GM10847 (cell line): ENCODE results near the gene INA.
"Not testable (repeated sequence)": the region's sequence is repeated elsewhere in the genome, so short reads cannot be mapped to it uniquely, and the experiment has no call there.

Experiments
- POLR2A ChIP-seq: IDR thresholded peaks from 2 replicates; pipeline ENCODE4 v1.6.1; 2011; ENCODE audit not compliant: insufficient read length; ENCODE audit errors: extremely low read depth

INA gene

DNA sequence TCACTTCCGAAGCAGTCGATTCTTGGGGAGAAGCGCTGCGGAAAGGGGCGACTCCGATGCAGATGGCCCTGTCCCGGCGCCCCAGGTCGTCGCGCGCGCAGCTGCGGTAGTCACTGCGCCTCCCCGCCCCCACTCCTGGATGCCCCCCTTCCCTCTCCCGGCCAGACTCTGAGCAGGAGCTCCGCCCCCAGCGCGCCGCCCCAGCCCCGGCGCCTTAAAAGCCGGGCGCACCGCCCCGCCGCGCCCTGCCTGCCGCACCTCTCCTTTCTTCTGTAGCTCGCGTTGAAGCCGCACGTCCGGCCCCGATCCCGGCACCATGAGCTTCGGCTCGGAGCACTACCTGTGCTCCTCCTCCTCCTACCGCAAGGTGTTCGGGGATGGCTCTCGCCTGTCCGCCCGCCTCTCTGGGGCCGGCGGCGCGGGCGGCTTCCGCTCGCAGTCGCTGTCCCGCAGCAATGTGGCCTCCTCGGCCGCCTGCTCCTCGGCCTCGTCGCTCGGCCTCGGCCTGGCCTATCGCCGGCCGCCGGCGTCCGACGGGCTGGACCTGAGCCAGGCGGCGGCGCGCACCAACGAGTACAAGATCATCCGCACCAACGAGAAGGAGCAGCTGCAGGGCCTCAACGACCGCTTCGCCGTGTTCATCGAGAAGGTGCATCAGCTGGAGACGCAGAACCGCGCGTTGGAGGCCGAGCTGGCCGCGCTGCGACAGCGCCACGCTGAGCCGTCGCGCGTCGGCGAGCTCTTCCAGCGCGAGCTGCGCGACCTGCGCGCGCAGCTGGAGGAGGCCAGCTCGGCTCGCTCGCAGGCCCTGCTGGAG lies at the start of gene INA:
INA (plus strand) TSS at position 243 of the 817 bp plus-strand sequence; CDS start at position 317, 74 bp downstream.
- no peak for TF ChIP-seq POLR2A

GRCh38 chr10:103227416-103227815 lies 49.5 kb upstream of the INA start:
- TF ChIP-seq POLR2A: no peak

- no peak for TF ChIP-seq POLR2A
Observed at GRCh38 chr10:103231047-103231551, 45.8 kb upstream of the INA start.

DNA sequence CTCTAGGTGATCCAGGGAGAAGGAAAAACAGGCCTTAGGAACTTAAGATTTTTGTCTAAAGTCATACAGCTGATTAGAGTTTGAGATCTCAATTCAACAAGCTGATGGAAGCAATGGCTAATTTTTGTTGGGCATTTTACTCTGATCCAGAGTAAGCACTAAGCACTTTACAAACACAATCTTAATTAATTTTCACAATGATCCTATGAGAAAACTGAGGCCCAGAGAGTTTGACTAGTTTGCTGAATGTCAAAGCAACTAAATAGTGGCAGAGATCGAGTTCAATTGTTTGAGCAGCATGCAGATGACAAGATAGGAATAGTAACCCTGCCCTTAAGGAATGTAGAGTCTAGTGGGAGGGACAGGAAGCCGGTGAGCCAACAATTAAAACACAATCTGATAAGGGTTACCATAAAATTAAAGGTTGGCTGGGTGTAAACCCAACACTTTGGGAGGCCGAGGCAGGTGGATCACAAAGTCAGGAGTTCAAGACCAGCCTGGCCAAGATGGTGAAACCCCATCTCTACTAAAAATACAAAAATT lies 44.7 kb upstream of the INA start:
- no peak for TF ChIP-seq POLR2A

DNA sequence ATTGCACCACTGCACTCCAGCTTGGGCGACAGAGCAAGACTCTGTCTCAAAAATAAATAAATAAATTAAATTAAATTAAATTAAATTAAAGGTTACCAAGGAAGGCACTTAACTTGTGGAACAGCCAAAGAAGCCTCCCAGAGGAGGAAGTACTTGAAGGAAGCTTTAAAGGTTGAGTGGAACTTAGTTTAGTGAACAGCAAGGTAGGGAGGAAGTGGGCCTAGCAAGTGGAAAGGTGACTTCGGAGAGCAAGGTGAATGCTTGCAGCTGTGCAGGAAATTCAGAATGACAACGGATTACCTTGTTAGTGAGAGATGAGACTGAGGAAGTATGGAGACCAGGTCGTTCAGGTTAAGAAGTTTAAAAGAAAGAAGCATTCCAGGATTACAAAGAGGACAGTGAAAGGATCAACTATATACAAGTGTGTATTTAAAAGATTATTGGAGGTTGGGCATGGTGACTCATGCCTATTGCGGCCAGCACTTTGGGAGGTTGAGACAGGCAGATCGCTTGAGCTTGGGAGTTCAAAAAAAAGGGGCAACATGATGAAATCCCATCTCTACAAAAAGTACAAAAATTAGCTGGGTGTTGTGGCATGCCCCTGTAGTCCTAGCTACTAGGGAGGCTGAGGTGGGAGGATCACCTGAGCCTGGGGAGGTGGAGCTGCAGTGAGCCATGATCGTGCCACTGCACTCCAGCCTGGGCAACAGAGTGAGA lies 44.0 kb upstream of the INA start:
- no peak for TF ChIP-seq POLR2A

GRCh38 chr10:103235775-103236174 lies 41.2 kb upstream of the INA start:
- no peak for TF ChIP-seq POLR2A

- TF ChIP-seq POLR2A: no peak
Observed at GRCh38 chr10:103238506-103239252, 38.3 kb upstream of the INA start.

DNA sequence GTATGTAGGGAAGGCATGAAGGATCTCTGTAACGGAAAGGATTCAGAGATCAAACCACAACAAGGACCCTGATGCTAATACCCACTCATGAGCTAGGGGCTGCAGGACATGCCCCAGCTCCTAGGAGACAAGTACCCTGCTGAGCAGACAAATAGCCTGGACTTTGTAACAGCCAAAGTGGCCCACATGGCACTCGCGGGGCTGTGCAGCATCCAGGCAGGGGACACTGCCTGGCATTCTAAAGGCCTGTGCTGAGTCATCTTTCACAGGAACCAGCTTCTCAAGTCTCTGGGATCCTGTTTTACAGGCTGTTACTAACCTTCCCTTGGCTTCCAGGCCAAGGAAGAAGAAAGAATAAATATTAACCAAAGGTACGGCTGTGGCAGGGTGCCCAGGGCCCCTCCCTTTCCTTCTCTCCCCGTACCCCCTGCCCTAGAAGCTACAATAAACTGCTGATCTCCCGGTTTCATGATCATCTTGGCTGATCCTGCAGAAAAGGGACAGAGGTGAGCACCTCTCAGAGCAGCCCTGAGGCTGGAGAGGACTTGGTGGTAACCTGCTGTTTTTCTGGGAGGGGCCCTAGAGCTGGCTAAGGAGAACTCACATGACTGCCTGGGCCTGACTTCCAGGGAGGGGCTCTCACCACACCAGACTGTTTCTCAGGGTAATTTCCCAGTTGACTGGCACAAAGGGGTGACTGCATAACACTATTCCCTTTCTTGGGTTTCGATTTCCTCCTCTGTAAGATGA lies 35.5 kb upstream of the INA start:
- TF ChIP-seq POLR2A: no peak

- TF ChIP-seq POLR2A: no peak
Observed at GRCh38 chr10:103244666-103245271, 32.2 kb upstream of the INA start.

GRCh38 chr10:103245587-103245986 lies 31.4 kb upstream of the INA start, which contains the start of gene RPEL1:
Gene RPEL1, plus strand, starts transcription at chr10:103245887. Its CDS starts 110 bp downstream, at chr10:103245997.
- not testable (repeated sequence) for TF ChIP-seq POLR2A

- no peak for TF ChIP-seq POLR2A
Observed at GRCh38 chr10:103246324-103246723, 30.6 kb upstream of the INA start.

DNA sequence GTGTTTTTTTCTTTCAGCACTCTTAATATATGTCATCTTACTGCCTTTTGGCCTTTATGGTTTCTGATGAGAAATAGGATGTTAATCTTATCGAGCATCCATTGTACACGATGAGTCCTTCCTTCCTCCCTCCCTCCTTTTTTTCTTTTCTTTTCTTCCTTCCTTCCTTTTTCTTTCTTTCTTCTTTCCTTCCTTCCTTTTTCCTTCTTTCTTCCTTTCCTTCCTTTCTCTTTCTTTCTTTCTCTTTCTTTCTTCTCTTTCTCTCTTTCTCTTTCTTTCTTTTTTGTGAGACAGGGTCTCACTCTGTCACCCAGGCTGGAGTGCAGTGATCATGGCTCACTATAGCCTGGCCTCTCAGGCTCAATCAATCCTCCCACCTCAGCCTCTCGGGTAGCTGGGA lies 22.8 kb upstream of the INA start:
- TF ChIP-seq POLR2A: no peak

- TF ChIP-seq POLR2A: no peak
Observed at GRCh38 chr10:103254538-103255325, 22.2 kb upstream of the INA start.
